ENCODE results near the gene FBXO15.

The FBXO15 gene

DNA sequence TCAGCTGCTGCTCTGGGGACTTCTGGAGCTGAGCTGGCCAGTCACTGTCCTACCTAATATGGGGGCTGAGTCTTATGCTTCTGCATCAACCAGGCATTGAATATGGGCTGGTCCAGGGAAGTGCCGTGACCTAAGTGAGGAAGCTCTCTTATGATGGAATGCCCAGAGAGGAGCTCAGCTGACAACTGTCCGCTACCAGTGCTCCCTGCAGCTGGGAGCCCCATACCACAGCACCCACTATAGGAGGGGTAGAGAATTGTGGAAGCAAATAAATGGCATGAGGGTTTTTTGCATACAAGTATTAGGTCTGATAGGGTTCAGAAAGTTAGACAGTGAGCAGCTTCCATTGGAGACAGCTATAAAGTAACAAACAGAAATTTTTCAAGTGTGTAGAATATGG lies 5.2 kb upstream of the FBXO15 start:
- no peak for DNase-seq

DNA sequence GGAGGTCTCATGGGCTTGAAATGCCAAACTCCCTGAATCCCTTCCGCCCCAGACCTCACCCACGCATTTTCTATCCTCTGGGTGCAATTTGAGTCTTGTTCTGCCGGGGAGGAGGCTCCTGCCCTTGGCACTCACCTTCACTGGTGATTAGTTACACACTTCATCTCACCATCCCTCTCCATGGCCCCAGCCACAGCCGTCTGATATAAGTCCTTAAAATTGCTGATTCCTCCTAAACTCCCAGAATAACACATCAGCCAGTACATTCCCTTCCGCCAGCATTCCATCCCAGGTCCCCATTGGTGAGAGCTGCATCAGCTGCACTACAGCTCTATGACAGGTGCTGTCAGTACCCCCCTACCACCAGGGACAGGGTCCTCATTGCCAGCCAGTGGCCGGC lies 4.6 kb upstream of the FBXO15 start:
- DNase-seq = no peak

GRCh38 chr18:74149878-74150277 lies 2.2 kb upstream of the FBXO15 start:
- DNase-seq = no peak

GRCh38 chr18:74148543-74149070 lies 973 bp upstream of the FBXO15 start:
- DNase-seq = no peak

GRCh38 chr18:74147491-74147778 lies 199 bp downstream of the FBXO15 start:
- no peak for DNase-seq

DNA sequence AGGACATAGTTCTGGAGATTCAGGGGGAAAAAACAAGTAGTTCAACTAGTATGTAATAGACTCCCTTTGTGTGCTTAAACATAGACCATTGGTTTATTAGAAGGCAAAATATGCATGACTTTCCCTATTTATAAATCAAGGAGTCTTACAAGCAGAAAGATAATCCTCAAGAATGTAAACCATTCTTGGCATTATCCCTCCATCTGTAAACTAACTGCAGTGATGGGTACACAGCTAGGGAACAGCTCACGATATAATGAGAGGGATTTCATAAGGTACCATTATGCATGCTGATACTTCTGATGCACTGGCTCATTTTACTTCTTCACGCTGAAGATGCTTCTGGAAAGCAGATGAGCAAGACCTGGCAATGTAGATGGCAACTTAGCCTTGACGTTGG lies 878 bp downstream of the FBXO15 start:
- no peak for DNase-seq

DNA sequence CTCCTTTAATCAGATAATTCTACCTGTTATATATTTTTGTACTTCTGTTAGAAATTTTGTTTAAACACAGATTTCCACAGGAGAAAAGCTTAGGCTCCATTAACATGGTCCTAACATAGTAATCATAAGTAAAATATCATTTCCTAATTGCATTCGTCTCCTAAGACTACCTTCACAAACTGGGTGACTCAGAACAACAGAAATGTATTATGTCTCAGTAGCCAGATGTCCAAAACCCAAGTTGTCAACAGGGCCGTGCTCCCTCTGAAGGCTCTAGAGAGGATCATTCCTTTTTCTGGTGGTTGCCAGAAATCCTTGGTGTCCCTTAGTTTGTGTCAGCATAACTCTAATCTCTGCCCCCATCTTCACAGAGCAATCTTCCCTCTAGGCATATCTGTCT lies 5.4 kb downstream of the FBXO15 start:
- DNase-seq = no peak

GRCh38 chr18:74141667-74142066 lies 6.0 kb downstream of the FBXO15 start:
- DNase-seq = no peak

GRCh38 chr18:74140582-74140981 lies 7.1 kb downstream of the FBXO15 start:
- DNase-seq = no peak

- no peak for DNase-seq
Measured at GRCh38 chr18:74139888-74140287, 7.7 kb downstream of the FBXO15 start.

- DNase-seq = no peak
Measured at GRCh38 chr18:74139411-74139810, 8.2 kb downstream of the FBXO15 start.

- DNase-seq = no peak
Measured at GRCh38 chr18:74137920-74138538, 9.6 kb downstream of the FBXO15 start.

- DNase-seq = no peak
Measured at GRCh38 chr18:74132201-74132600, 15.4 kb downstream of the FBXO15 start.

DNA sequence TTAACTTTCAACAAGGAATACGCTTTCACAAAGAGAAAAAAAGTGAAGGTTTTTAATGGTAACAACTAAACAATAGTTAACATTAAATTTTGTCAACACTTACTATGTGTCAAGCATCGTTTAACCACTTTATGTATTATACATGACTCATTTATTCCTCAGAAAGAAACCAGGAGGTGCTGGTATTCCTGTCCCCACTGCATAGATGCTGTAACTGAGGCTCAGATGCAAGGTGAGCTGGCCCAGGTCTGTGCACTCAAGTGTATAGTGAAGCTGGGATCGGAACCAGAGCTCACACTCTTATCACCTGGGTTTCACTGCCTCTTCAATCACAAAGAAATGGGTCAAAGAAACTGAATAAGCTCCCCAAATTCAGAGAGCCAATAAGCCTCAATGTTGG lies 16.5 kb downstream of the FBXO15 start:
- DNase-seq = no peak

DNA sequence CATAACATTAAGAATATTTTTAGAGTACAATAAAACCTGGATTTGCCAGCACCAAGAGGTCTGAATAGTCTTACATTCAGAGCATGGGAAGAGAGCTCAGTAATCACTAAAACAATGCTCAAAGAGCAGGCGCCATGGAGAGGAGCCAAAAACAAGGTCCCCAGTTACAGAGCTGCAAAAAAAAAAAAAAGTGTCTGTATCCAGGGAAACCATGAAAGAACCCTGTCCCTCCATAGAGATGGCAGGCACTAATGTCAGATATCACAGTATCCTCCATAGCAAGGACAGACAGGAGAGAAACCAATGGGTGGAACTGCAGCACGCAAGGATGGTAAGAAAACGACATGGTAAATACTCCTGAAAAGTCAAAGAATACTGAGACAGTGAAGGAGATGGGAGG lies 19.5 kb downstream of the FBXO15 start:
- no peak for DNase-seq

DNA sequence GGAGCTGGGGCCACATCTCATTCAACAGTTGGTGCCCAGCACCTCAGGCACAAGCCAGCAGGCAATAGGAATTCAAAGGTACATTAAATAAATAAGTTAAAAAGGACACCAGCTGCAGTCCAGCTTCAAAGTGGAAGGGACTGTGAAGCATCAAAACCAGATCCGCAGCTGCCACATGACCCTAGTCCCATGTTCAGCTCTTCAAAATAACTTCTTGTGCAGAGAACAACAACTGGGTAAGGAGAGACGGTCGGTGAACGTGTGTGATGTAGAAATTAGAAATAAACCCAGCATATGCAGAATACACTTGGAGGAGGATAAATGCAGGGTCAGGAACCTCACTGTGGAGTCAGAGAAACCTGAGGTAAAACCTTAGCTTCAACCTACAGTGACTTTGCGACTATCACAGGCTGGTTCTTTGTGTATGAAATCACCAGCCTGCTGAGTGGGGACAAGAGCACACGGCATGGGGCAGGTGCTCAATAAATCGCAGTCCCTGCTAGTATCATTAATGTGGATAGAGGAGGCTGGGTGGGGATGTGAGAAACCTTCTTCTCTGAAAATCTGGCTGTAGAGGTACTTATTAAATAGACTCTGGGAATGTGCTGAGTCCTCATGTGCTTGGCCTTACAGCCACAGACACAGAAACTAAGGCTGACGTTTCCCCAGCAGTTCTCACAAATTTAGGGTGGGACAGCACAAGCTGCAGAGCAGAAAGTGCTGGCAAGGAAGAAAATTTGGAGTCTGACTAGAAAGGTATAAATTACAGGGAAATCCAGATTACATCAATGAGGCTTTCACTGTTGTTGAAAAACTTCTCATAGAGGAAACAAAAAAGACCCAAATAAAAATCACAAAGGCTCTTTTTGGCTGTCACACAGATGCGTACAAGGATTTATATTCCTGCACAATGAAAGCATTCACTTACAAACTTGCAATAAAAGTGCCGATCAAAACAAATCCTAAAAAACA lies 20.7 kb downstream of the FBXO15 start:
- no peak for DNase-seq

- no peak for DNase-seq
Measured at GRCh38 chr18:74124642-74125041, 23.0 kb downstream of the FBXO15 start.

- DNase-seq = no peak
Measured at GRCh38 chr18:74123200-74123599, 24.4 kb downstream of the FBXO15 start.

GRCh38 chr18:74116633-74117554 lies 30.7 kb downstream of the FBXO15 start:
- DNase-seq = peak in 1 of 2 experiments; percentile 7

DNA sequence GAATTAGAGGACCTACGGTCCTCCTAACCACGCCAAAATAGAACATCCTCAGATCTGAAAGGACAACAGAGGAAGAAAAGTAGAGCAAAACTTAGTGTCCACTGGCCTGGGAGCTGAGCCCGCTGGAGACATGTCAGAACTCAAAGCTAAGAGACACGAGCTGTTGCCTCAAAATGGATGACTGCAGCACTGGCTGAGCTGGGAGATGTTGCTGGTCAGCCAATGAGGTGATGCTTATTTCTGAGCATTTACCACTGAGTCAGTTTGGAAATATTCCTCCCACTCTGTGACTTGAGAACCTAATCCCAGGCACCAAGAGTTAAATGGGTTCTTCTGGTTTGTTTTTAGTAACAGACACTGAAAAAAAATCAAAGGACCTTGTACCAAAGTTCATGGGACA lies 32.6 kb downstream of the FBXO15 start:
- DNase-seq = no peak

- DNase-seq = no peak
Measured at GRCh38 chr18:74114116-74114515, 33.5 kb downstream of the FBXO15 start.

GRCh38 chr18:74113711-74114110 lies 33.9 kb downstream of the FBXO15 start:
- DNase-seq = no peak

- no peak for DNase-seq
Measured at GRCh38 chr18:74110976-74111375, 36.7 kb downstream of the FBXO15 start.

Data from NCI-H1930 (cell line).